Measurements from ENCODE around the gene SPTBN1.
A peak's percentile ranks its signal among the peaks of the same experiment; 100 is the strongest.

SPTBN1 gene

GRCh38 chr2:54455563-54456361 lies at the start of gene SPTBN1:
SPTBN1 (plus strand) TSS chr2:54456327; CDS start chr2:54526419, 70,092 bp downstream.
- TF ChIP-seq CTCF (conservative IDR thresholded peaks at IDR 0.05; ENCODE audit: low read depth, low read length) = no peak
- peak; percentile 96 for DNase-seq (ENCODE audit: low read depth)
- H3K4me3 ChIP-seq (ENCODE audit: low read depth, low read length) = peak within 1 kb of the TSS; percentile 69

- no peak for TF ChIP-seq CTCF (conservative IDR thresholded peaks at IDR 0.05; ENCODE audit: low read depth, low read length)
- no peak for DNase-seq (ENCODE audit: low read depth)
- no peak overlapping the region for H3K4me3 ChIP-seq (ENCODE audit: low read depth, low read length)
Measured at GRCh38 chr2:54407693-54408092, 48.4 kb upstream of the SPTBN1 start.

- no peak for DNase-seq (ENCODE audit: low read depth)
- H3K4me3 ChIP-seq (ENCODE audit: low read depth, low read length) = no peak overlapping the region
- TF ChIP-seq CTCF (conservative IDR thresholded peaks at IDR 0.05; ENCODE audit: low read depth, low read length) = no peak
Measured at GRCh38 chr2:54408288-54408687, 47.8 kb upstream of the SPTBN1 start.

- H3K4me3 ChIP-seq (ENCODE audit: low read depth, low read length) = no peak overlapping the region
- no peak for DNase-seq (ENCODE audit: low read depth)
- no peak for TF ChIP-seq CTCF (conservative IDR thresholded peaks at IDR 0.05; ENCODE audit: low read depth, low read length)
Measured at GRCh38 chr2:54409752-54410151, 46.4 kb upstream of the SPTBN1 start.

- DNase-seq (ENCODE audit: low read depth) = peak; percentile 96
- H3K4me3 ChIP-seq (ENCODE audit: low read depth, low read length) = no peak overlapping the region
- no peak for TF ChIP-seq CTCF (conservative IDR thresholded peaks at IDR 0.05; ENCODE audit: low read depth, low read length)
Measured at GRCh38 chr2:54411801-54412354, 44.2 kb upstream of the SPTBN1 start.

- no peak for TF ChIP-seq CTCF (conservative IDR thresholded peaks at IDR 0.05; ENCODE audit: low read depth, low read length)
- no peak overlapping the region for H3K4me3 ChIP-seq (ENCODE audit: low read depth, low read length)
- peak; percentile 82 for DNase-seq (ENCODE audit: low read depth)
Measured at GRCh38 chr2:54416166-54416813, 39.8 kb upstream of the SPTBN1 start.
